ENCODE measurements around the gene RTN3.

RTN3 gene

GRCh38 chr11:63667995-63668795, 13.1 kb upstream of the RTN3 start:
- DNase-seq (no peak), ATAC-seq (ENCODE audit: insufficient read depth, low read depth) (no peak)
- Histone ChIP-seq H3K27ac (ENCODE audit: low read length) (0 out of 2 replicates have a peak overlapping the region, but pooled peaks have one; percentile 14), H3K27me3 (ENCODE audit: insufficient read depth, low read length, poor library complexity) (no peaks in the 10 kb centered on the region), H3K9me3 (ENCODE audit: insufficient read depth, low read length, severe bottlenecking) (no peaks in the 10 kb centered on the region), H3K36me3 (ENCODE audit: insufficient read depth, low read length) (peaks cover 24% of the 10 kb centered on the region), H3K9ac (ENCODE audit: low read depth, low read length) (0 out of 2 replicates have a peak overlapping the region, but pooled peaks have one; percentile 87), H4K20me1 (ENCODE audit: insufficient read depth, low read length) (peaks cover 56% of the 10 kb centered on the region; the same call in 1 of the 2 replicates), H3K79me2 (ENCODE audit: insufficient read depth, low read length) (peaks cover 83% of the 10 kb centered on the region), H3K4me1 (ENCODE audit: insufficient read depth, low read length) (peaks cover 41% of the 10 kb centered on the region), H3K4me3 (ENCODE audit: low read depth in 1 of 2, low read length in 2 of 2) (peak overlapping the region in 1 of 2 experiments; percentile 16; a peak in 1 of 4 replicates), H2AFZ (ENCODE audit: low read depth, low read length) (no peak overlapping the region), H3K4me2 (ENCODE audit: insufficient read depth, low read length) (peak overlapping the region; percentile 73)
- TF ChIP-seq EZH2 (IDR thresholded peaks at IDR 0.05; ENCODE audit: borderline replicate concordance, low read depth, low read length, severe bottlenecking) = no peak

- peak overlapping the region; percentile 87 for H3K9ac ChIP-seq (ENCODE audit: low read depth, low read length)
- no peaks in the 10 kb centered on the region for H3K27me3 ChIP-seq (ENCODE audit: insufficient read depth, low read length, poor library complexity)
- H3K79me2 ChIP-seq (ENCODE audit: insufficient read depth, low read length) = peaks cover 64% of the 10 kb centered on the region
- peak overlapping the region; percentile 87; the same call in 1 of the 2 replicates for H3K27ac ChIP-seq (ENCODE audit: low read length)
- DNase-seq (no peak), ATAC-seq (ENCODE audit: insufficient read depth, low read depth) (no peak)
- H4K20me1 ChIP-seq (ENCODE audit: insufficient read depth, low read length) = peaks cover 40% of the 10 kb centered on the region; the same call in 1 of the 2 replicates
- no peaks in the 10 kb centered on the region for H3K9me3 ChIP-seq (ENCODE audit: insufficient read depth, low read length, severe bottlenecking)
- peaks cover 41% of the 10 kb centered on the region for H3K4me1 ChIP-seq (ENCODE audit: insufficient read depth, low read length)
- no peak for TF ChIP-seq CTCF (IDR thresholded peaks at IDR 0.05; ENCODE audit: borderline replicate concordance, extremely low read depth, low read length, poor library complexity, severe bottlenecking)
- no peak for TF ChIP-seq EZH2 (IDR thresholded peaks at IDR 0.05; ENCODE audit: borderline replicate concordance, low read depth, low read length, severe bottlenecking)
- no peak overlapping the region for H2AFZ ChIP-seq (ENCODE audit: low read depth, low read length)
- peak overlapping the region; percentile 37 to 61; a peak in 3 of 4 replicates for H3K4me3 ChIP-seq (ENCODE audit: low read depth in 1 of 2, low read length in 2 of 2)
- peaks cover 24% of the 10 kb centered on the region for H3K36me3 ChIP-seq (ENCODE audit: insufficient read depth, low read length)
- H3K4me2 ChIP-seq (ENCODE audit: insufficient read depth, low read length) = peak overlapping the region; percentile 73
These were observed 11.2 kb upstream of the RTN3 start for GRCh38 chr11:63670096-63670432.

GRCh38 chr11:63670433-63671321, 10.6 kb upstream of the RTN3 start:
- ATAC-seq (ENCODE audit: insufficient read depth, low read depth) = peak; percentile 17; the same call in 2 of the 3 replicates
- peak; percentile 40 for DNase-seq
- peak overlapping the region; percentile 87 for H2AFZ ChIP-seq (ENCODE audit: low read depth, low read length)

More at GRCh38 chr11:63670433-63671321, 10.6 kb upstream of the RTN3 start:
- Histone ChIP-seq H3K9ac (ENCODE audit: low read depth, low read length) (peak overlapping the region; percentile 87), H3K9me3 (ENCODE audit: insufficient read depth, low read length, severe bottlenecking) (no peaks in the 10 kb centered on the region), H3K27me3 (ENCODE audit: insufficient read depth, low read length, poor library complexity) (no peaks in the 10 kb centered on the region), H3K27ac (ENCODE audit: low read length) (peak overlapping the region; percentile 87), H3K4me3 (ENCODE audit: low read depth in 1 of 2, low read length in 2 of 2) (peak overlapping the region; percentile 37 to 61), H3K4me1 (ENCODE audit: insufficient read depth, low read length) (peaks cover 41% of the 10 kb centered on the region), H3K4me2 (ENCODE audit: insufficient read depth, low read length) (peak overlapping the region; percentile 73), H4K20me1 (ENCODE audit: insufficient read depth, low read length) (peaks cover 35% of the 10 kb centered on the region; the same call in 1 of the 2 replicates), H3K36me3 (ENCODE audit: insufficient read depth, low read length) (peaks cover 24% of the 10 kb centered on the region), H3K79me2 (ENCODE audit: insufficient read depth, low read length) (peaks cover 58% of the 10 kb centered on the region)
- TF ChIP-seq EZH2 (IDR thresholded peaks at IDR 0.05; ENCODE audit: borderline replicate concordance, low read depth, low read length, severe bottlenecking) (no peak), CTCF (IDR thresholded peaks at IDR 0.05; ENCODE audit: borderline replicate concordance, extremely low read depth, low read length, poor library complexity, severe bottlenecking) (peak; percentile 65)
